DOHH2 (cell line): ENCODE data around the gene ZSCAN1.

ENCODE experiments used
- H3F3A ChIP-seq: fragments of 200-600 bp; sonication (generic), shearing (Covaris generic); 2 replicates; pipeline ENCODE4 v1.6.0; 2016; ENCODE audit warnings: antibody characterized with exemption, mild to moderate bottlenecking; ENCODE audit not compliant: control insufficient read depth, insufficient read depth
- H3K27ac ChIP-seq: fragments of 200-600 bp; sonication (generic); 2 replicates; pipeline ENCODE4 v1.5.1; 2014; ENCODE audit warnings: low read depth, mild to moderate bottlenecking, low read length, moderate library complexity
- H3K27me3 ChIP-seq: fragments of 200-600 bp; sonication (generic); 2 replicates; pipeline ENCODE4 v1.6.1; 2014; ENCODE audit warnings: mild to moderate bottlenecking, low read length, mixed read lengths; ENCODE audit not compliant: control insufficient read depth
- H3K36me3 ChIP-seq: fragments of 200-600 bp; sonication (generic); 2 replicates; pipeline ENCODE4 v1.6.1; 2014; ENCODE audit warnings: mild to moderate bottlenecking, low read length, moderate library complexity, mixed read lengths; ENCODE audit not compliant: control insufficient read depth
- H3K4me1 ChIP-seq: fragments of 200-600 bp; sonication (generic); 2 replicates; pipeline ENCODE4 v1.6.1; 2014; ENCODE audit warnings: mild to moderate bottlenecking, low read length, mixed read lengths; ENCODE audit not compliant: control insufficient read depth
- H3K4me2 ChIP-seq: fragments of 200-600 bp; sonication (generic); 2 replicates; pipeline ENCODE4 v1.6.0; 2014; ENCODE audit warnings: mild to moderate bottlenecking, low read length, moderate library complexity
- H3K4me3 ChIP-seq: fragments of 200-600 bp; sonication (generic); 2 replicates; pipeline ENCODE4 v1.5.1; 2014; ENCODE audit warnings: mild to moderate bottlenecking, low read length, mixed read lengths
- H3K79me2 ChIP-seq: fragments of 200-600 bp; sonication (generic); 2 replicates; pipeline ENCODE4 v1.6.1; 2014; ENCODE audit warnings: mild to moderate bottlenecking, low read length, mixed read lengths; ENCODE audit not compliant: control insufficient read depth
- H3K9me2 ChIP-seq: fragments of 200-600 bp; sonication (generic); replicated peaks from 2 replicates; pipeline ENCODE4 v1.6.1; 2014; ENCODE audit warnings: mild to moderate bottlenecking, low read length, mixed read lengths; ENCODE audit not compliant: control insufficient read depth
- H3K9me3 ChIP-seq: fragments of 200-600 bp; sonication (generic); 2 replicates; pipeline ENCODE4 v1.6.1; 2014; ENCODE audit warnings: antibody characterized with exemption, low read length, mixed read lengths; ENCODE audit not compliant: control insufficient read depth, insufficient read depth
- H4K20me1 ChIP-seq: fragments of 200-600 bp; sonication (generic); 2 replicates; pipeline ENCODE4 v1.6.0; 2014; ENCODE audit warnings: low read depth, mild to moderate bottlenecking, antibody characterized with exemption, low read length, moderate library complexity; ENCODE audit not compliant: control insufficient read depth, insufficient read depth
- EZH2phosphoT487 ChIP-seq: fragments of 200-600 bp; sonication (generic); IDR thresholded peaks from 2 replicates; pipeline ENCODE4 v1.6.1; 2017; ENCODE audit warnings: borderline replicate concordance, mild to moderate bottlenecking, antibody characterized with exemption, low read length, moderate library complexity, mixed read lengths
- TF ChIP-seq, protein P1 (sequence below): fragments of 200-600 bp; sonication (generic); IDR thresholded peaks from one replicate; pipeline ENCODE4 v1.5.1; 2014; ENCODE audit warnings: antibody characterized with exemption, mild to moderate bottlenecking, low read depth, low read length; ENCODE audit not compliant: poor library complexity, severe bottlenecking

Gene ZSCAN1

DNA sequence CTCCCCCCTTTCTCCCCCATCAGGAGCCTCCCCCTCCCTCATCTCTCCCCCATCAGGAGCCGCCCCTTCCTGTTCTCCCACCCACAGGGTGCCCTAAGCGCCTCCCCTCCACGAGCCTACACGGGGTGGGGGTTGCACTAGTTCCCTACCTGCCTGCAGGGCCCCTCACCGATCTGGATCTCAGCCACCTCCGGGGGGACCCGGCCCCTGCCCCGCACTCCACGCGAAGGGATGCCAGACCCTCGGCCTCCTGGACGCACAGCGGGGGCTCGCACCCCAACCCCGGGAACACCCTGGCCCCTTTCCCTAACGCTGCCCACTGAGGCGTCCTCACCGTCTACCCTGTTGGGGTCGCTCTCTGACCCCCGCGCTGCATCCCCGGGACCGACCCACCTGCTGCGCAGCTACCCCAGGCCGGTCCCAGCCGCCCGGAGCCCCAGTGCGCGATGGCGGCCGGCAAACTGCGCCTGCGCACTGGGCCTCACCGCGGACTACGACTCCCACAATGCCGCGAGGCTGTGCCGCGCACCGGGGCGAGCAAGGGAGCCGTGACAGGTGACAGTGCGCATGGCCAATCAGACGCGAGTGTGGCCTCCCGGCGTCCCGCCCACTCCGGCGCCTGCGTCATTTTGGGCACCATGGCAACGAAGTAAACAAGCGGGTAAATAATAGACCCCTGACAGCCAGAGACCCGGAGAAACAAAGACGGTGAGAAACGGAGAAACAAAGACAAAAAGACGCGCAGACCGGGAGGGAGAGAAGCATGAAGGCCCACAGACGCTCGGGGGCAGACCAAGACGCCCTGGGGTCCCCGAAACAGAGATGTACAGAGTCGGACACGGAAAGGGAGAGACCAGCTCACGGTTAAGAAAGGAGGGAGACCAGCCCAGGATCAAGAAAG lies 64.2 kb downstream of the ZSCAN1 start, which contains the start of gene ZSCAN18:
Gene ZSCAN18, minus strand, starts transcription at position 451 of the 901 bp plus-strand sequence. CDS start 7,964 bp downstream, outside the sequence.
- H3K4me2 ChIP-seq = no peak within 1 kb of the TSS
- H3K4me3 ChIP-seq = no peak within 1 kb of the TSS
- H3K27ac ChIP-seq = no peak within 1 kb of the TSS
- no peaks in the 10 kb centered on the region for H3K4me1 ChIP-seq
- no peaks in the 10 kb centered on the region for H3K79me2 ChIP-seq
- no peaks in the 10 kb centered on the region for H3F3A ChIP-seq
- no peaks in the 10 kb centered on the region for H4K20me1 ChIP-seq
- TF ChIP-seq, protein P1, sequence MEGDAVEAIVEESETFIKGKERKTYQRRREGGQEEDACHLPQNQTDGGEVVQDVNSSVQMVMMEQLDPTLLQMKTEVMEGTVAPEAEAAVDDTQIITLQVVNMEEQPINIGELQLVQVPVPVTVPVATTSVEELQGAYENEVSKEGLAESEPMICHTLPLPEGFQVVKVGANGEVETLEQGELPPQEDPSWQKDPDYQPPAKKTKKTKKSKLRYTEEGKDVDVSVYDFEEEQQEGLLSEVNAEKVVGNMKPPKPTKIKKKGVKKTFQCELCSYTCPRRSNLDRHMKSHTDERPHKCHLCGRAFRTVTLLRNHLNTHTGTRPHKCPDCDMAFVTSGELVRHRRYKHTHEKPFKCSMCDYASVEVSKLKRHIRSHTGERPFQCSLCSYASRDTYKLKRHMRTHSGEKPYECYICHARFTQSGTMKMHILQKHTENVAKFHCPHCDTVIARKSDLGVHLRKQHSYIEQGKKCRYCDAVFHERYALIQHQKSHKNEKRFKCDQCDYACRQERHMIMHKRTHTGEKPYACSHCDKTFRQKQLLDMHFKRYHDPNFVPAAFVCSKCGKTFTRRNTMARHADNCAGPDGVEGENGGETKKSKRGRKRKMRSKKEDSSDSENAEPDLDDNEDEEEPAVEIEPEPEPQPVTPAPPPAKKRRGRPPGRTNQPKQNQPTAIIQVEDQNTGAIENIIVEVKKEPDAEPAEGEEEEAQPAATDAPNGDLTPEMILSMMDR = no peak
- no peak for TF ChIP-seq EZH2phosphoT487
- no peaks in the 10 kb centered on the region for H3K27me3 ChIP-seq
- no peaks in the 10 kb centered on the region for H3K9me2 ChIP-seq
- H3K36me3 ChIP-seq = no peaks in the 10 kb centered on the region
- H3K9me3 ChIP-seq = peaks cover 29% of the 10 kb centered on the region

DNA sequence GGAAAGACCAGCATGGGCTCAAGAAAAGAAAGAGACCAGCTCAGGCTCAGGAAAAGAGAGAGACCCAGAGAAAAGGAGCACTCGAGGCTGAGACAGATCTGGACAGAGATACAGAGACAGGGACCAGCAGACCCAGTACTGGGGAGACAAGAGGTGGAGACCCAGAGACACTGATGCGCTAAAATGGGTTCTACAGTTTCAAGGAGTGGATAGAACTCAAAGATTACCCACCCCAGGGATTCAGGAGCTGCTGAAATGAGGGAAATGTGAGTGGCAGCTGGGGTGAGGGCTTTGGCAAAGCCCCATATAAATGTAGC lies 64.8 kb downstream of the ZSCAN1 start:
- H3F3A ChIP-seq = no peaks in the 10 kb centered on the region
- H4K20me1 ChIP-seq = no peaks in the 10 kb centered on the region
- no peaks in the 10 kb centered on the region for H3K27me3 ChIP-seq
- H3K27ac ChIP-seq = no peak overlapping the region
- no peaks in the 10 kb centered on the region for H3K79me2 ChIP-seq
- no peak overlapping the region for H3K4me2 ChIP-seq
- H3K4me3 ChIP-seq = no peak overlapping the region
- no peak for TF ChIP-seq EZH2phosphoT487
- TF ChIP-seq, protein P1 = no peak
- H3K36me3 ChIP-seq = no peaks in the 10 kb centered on the region
- H3K4me1 ChIP-seq = no peaks in the 10 kb centered on the region
- peaks cover 32% of the 10 kb centered on the region for H3K9me3 ChIP-seq
- no peaks in the 10 kb centered on the region for H3K9me2 ChIP-seq
